ENCODE measurements around the gene PPP1R10.

- no peak for TF ChIP-seq CTCF (IDR thresholded peaks at IDR 0.05 in 8 of 11, conservative IDR thresholded peaks at IDR 0.05 in 3 of 11)
- no peak for TF ChIP-seq POLR2AphosphoS5 (IDR thresholded peaks at IDR 0.05)
Measured at GRCh38 chr6:30644769-30645168, 27.7 kb upstream of the PPP1R10 start.
